GM12865 (cell line): ENCODE results near the gene PDXDC1.
"Not testable (repeated sequence)": the region's sequence is repeated elsewhere in the genome, so short reads cannot be mapped to it uniquely, and the experiment has no call there.

ENCODE experiments used
- DNase-seq: peaks from one replicate; pipeline ENCODE4 v3.0.0; 2010; ENCODE audit warnings: low read depth
- H3K4me3 ChIP-seq: 2 replicates; pipeline ENCODE4 v1.5.1; 2011; ENCODE audit warnings: mild to moderate bottlenecking, low read depth, low read length, control low read depth

Gene PDXDC1

GRCh38 chr16:14975418-14976194 is 780 bp downstream of the PDXDC1 start:
- DNase-seq = peak; percentile 40
- peak overlapping the region; percentile 82 for H3K4me3 ChIP-seq

DNA sequence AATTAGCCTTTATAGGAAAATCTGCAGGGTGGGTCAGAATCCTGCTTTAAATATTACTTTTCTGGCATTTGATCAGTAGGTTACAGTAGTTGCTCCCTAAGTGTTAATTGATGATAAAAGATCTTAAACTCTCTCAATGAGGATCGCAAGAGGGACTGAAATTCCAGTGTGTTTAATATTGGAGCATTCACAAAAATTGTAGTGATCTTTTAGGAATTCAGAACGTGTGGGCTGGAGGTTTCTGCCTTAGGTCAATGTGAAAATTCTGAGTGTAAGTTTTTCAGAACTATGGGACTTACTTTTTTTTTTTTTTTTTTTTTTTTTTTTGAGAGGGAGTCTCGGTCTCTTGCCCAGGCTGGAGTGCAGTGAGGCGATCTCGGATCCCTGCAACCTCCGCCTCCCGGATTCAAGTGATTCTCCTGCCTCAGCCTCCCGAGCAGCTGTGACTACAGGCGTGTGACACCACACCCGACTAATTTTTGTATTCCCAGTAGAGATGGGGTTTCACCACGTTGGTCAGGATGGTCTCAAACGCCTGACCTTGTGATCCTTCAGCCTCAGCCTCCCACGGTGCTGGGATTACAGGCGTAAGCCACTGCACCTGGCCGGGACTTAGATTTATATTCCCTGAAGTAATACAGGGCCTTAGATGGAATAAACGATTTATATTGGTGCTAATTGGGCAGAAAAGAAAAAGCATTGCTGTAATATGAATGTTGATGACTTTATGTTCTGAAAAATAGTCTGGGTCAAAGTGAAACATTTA is 2.3 kb downstream of the PDXDC1 start:
- peak overlapping the region; percentile 82 for H3K4me3 ChIP-seq
- DNase-seq = peak; percentile 13

- not testable (repeated sequence) for H3K4me3 ChIP-seq
Observed at GRCh38 chr16:14978281-14978680, 3.5 kb downstream of the PDXDC1 start.

GRCh38 chr16:14978908-14979307 is 4.1 kb downstream of the PDXDC1 start:
- DNase-seq = not testable (repeated sequence)

More at GRCh38 chr16:14978281-14978680, 3.5 kb downstream of the PDXDC1 start:
- not testable (repeated sequence) for DNase-seq

GRCh38 chr16:14981234-14981633 is 6.4 kb downstream of the PDXDC1 start:
- not testable (repeated sequence) for DNase-seq, H3K4me3 ChIP-seq

More at GRCh38 chr16:14978908-14979307, 4.1 kb downstream of the PDXDC1 start:
- H3K4me3 ChIP-seq = not testable (repeated sequence)

DNA sequence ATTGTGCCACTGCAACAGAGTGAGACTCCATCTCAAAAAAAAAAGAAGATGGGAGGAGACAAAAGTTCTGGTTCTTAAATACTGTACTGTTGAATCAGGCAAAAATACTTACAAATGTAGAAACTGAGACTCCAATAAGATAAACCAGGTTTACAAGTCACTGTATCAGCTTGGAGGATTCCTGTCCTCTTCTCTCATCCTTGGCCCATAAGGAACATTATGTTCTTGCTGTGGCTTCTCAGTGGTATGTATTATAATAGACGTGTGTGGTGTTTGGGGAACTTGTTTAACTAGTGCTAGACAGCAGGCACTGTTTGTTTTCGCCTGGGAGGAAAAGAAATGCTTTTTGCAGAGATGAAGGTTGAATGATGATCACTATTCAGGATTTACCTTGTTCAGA is 7.7 kb downstream of the PDXDC1 start:
- not testable (repeated sequence) for DNase-seq, H3K4me3 ChIP-seq

DNA sequence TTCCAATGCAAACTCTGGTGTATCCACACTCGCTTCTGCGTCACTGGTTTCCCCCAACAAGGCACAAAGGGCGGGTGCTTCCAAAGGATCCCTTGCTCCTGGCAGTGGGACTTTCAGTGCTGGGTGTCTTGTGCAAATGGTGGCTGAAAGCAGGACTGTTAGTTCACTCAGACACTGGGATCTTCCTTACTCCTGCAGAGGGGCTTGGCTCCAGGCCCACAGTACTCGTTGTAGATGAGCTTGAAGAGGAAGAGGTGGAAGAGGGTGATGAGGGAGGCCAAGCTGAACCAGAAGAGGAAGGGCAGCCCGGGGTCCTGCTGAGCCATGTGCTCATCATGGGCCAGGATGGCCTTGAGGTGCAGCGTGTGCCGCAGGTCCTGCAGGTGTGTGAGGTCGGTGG is 13.3 kb downstream of the PDXDC1 start:
- not testable (repeated sequence) for DNase-seq, H3K4me3 ChIP-seq

- H3K4me3 ChIP-seq, DNase-seq: not testable (repeated sequence)
Observed at GRCh38 chr16:14988661-14989191, 13.9 kb downstream of the PDXDC1 start.

GRCh38 chr16:14989291-14990281 is 14.8 kb downstream of the PDXDC1 start:
- DNase-seq = not testable (repeated sequence)

DNA sequence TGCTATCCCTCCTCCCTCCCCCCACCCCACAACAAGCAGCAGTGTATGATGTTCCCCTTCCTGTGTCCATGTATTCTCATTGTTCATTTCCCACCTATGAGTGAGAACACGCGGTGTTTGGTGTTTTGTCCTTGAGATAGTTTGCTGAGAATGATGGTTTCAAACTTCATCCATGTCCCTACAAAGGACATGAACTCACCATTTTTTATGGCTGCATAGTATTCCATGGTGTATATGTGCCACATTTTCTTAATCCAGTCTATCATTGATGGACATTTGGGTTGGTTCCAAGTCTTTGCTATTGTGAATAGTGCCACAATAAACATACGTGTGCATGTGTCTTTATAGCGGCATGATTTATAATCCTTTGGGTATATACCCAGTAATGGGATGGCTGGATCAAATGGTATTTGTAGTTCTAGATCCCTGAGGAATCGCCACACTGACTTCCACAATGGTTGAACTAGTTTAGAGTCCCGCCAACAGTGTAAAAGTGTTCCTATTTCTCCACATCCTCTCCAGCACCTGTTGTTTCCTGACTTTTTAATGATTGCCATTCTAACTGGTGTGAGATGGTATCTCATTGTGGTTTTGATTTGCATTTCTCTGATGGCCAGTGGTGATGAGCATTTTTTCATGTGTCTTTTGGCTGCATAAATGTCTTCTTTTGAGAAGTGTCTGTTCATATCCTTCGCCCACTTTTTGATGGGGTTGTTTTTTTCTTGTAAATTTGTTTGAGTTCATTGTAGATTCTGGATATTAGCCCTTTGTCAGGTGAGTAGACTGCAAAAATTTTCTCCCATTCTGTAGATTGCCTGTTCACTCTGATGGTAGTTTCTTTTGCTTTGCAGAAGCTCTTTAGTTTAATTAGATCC is 18.7 kb downstream of the PDXDC1 start:
- DNase-seq, H3K4me3 ChIP-seq: not testable (repeated sequence)

More at GRCh38 chr16:14989291-14990281, 14.8 kb downstream of the PDXDC1 start:
- not testable (repeated sequence) for H3K4me3 ChIP-seq

DNA sequence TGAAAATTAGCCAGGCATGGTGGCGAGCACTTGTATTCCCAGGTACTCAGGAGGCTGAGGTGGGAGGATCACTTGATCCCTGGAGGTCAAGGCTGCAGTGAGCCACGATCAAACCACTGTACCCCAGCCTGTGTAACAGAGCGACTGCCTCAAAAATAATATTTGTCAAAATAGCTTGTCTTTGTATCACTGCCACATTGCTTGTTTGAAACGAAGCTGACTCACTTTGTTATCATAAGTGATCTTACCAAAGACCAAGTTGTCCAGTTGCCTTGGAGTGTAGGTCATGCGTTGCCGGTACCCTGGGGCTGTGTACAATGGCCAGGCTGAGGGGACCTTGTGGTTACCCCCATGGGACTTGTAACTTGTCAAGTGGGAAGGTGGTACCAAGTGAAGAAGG is 21.9 kb downstream of the PDXDC1 start:
- DNase-seq, H3K4me3 ChIP-seq: not testable (repeated sequence)

GRCh38 chr16:14998300-14998699 is 23.5 kb downstream of the PDXDC1 start:
- DNase-seq, H3K4me3 ChIP-seq: not testable (repeated sequence)

- DNase-seq, H3K4me3 ChIP-seq: not testable (repeated sequence)
Observed at GRCh38 chr16:14999845-15000244, 25.0 kb downstream of the PDXDC1 start.

- DNase-seq = not testable (repeated sequence)
Observed at GRCh38 chr16:15002448-15002847, 27.6 kb downstream of the PDXDC1 start.

DNA sequence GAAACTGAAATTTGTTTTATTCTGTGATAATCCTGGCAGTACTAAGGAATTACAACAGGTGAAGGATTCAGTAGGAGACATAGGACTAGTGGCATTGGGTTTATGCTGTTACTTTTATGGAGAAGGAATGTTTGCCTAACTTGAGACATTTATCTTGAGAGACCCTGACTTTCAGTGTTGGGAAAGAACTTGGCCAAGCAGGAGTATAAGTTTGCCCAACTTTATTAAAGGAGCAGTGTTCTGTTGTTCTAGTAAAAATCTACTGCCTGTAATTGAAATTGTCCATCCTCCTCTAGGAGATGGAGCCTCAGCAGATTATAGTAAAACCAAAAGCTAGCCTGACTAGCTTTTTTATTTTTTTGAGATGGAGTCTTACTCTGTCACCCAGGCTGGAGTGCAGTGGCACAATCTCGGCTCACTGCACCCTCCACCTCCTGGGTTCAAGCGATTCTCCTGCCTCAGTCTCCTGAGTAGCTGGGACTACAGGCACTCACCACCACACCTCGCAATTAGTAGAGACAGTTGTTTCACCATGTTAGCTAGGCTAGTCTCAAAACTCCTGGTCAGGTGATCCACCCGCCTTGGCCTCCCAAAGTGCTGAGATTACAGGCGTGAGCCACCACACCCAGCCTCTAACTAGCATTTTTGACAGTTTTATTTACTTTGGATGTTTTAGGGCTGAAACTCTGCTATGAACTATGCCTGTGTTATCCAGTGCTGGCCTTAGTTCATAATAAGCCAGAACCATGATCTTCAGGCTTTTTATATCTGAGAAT is 30.7 kb downstream of the PDXDC1 start:
- H3K4me3 ChIP-seq, DNase-seq: not testable (repeated sequence)

More at GRCh38 chr16:15002448-15002847, 27.6 kb downstream of the PDXDC1 start:
- not testable (repeated sequence) for H3K4me3 ChIP-seq

- H3K4me3 ChIP-seq, DNase-seq: not testable (repeated sequence)
Observed at GRCh38 chr16:15008647-15009046, 33.8 kb downstream of the PDXDC1 start.

- not testable (repeated sequence) for H3K4me3 ChIP-seq, DNase-seq
Observed at GRCh38 chr16:15012941-15013340, 38.1 kb downstream of the PDXDC1 start.
